Suprapubic skin (tissue), 4 donors: ENCODE data around the gene SRCAP. TPM values are rescaled to one million over a fixed set of nuclear protein-coding genes. Genes with fewer than 3 reads are reported as not detected.

Experiments used
- DNase-seq, 2 donors: peaks; one replicate each; pipeline ENCODE4 v3.0.0-alpha.2; 2019; ENCODE audit warnings: low spot score in 2 of 2
- H3K27ac ChIP-seq: fragments of 200-600 bp; sonication (generic); one replicate; pipeline ENCODE4 v1.5.1; 2019
- H3K27me3 ChIP-seq: fragments of 200-600 bp; sonication (generic); one replicate; pipeline ENCODE4 v1.5.1; 2019
- H3K36me3 ChIP-seq: fragments of 200-600 bp; sonication (generic); one replicate; pipeline ENCODE4 v1.5.1; 2019
- H3K4me1 ChIP-seq: fragments of 200-600 bp; sonication (generic); one replicate; pipeline ENCODE4 v1.5.1; 2019
- H3K4me3 ChIP-seq: fragments of 200-600 bp; sonication (generic); one replicate; pipeline ENCODE4 v1.5.1; 2019; ENCODE audit warnings: mild to moderate bottlenecking
- H3K9me3 ChIP-seq: fragments of 200-600 bp; sonication (generic); one replicate; pipeline ENCODE4 v1.5.1; 2019
- EP300 ChIP-seq: sonication (generic); formaldehyde crosslinking; IDR thresholded peaks from one replicate; pipeline ENCODE4 v1.6.1; 2017; ENCODE audit warnings: antibody characterized with exemption
- POLR2A ChIP-seq, 2 donors: fragments of 450-650 bp; IDR thresholded peaks; one replicate each; pipeline ENCODE4 v1.6.1; 2017; ENCODE audit warnings: antibody characterized with exemption in 2 of 2, mild to moderate bottlenecking in 2 of 2, moderate library complexity in 2 of 2
- POLR2AphosphoS5 ChIP-seq, 3 donors: sonication (generic); formaldehyde crosslinking; IDR thresholded peaks; one replicate each; pipeline ENCODE4 v1.6.1; 2017; ENCODE audit warnings: antibody characterized with exemption in 3 of 3
- WGBS: methylation state at CpG from one replicate; pipeline ENCODE4 v1.1.5; 2018; 5-methylcytosine and 5-hydroxymethylcytosine counted together
- total RNA-seq, 4 donors: library from RNA; depleted of rRNA; stranded (reverse); fragments of >200 nt; gene quantifications; one replicate each; pipeline ENCODE4 v1.1.0, GENCODE V29; 2016
- TF ChIP-seq, protein P1 (sequence below), 2 donors: fragments of 200-600 bp in 1 of 2; fragments of 450-650 bp in 1 of 2; sonication (generic) in 1 of 2; IDR thresholded peaks; one replicate each; pipeline ENCODE4 v1.5.1; 2016 to 2019; ENCODE audit warnings: antibody characterized with exemption in 2 of 2, mild to moderate bottlenecking in 1 of 2, moderate library complexity in 1 of 2

The SRCAP gene
- total RNA-seq, 4 donors from 2014 or later: 42.9 to 50.0 (median 44.6) TPM

DNA sequence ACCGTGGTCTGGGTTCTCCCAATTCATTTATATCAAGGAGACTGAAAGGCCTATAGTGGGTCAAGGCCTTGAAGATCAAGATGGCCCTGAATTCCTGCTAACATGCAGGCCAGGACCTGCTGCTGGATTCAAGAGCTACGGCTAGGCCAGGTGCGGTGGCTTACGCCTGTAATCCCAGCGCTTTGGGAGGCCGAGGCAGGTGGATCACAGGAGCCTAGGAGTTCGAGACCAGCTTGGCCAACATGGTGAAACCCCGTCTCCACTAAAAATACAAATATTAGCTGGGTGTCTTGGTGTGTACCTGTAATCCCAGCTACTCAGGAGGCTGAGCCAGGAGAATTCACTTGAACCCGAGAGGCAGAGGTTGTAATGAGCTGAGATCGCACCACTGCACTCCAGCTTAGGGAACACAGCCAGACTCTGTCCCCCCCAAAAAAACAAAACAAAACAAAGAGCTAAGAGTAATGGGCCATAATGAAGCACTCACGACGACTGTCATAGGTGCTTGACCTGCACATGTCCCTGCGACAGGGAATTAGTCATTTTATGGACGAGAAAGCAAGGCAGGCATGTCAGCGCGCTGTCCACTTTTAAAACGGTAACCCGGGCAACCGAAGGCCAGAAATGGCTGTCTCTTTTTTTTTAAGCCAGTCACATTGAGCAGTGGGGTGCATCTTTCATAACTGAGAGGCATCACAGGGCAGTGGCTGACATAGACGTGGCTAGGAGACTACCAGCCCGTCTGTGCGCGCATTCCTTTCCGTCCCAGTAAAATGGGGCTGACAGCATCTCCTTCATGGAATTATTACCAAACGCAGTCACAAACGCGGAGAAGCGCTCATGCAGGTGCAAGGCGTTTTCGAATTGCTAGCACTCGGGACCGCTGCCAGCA is 41.8 kb upstream of the SRCAP start:
- no peak for DNase-seq
- Histone ChIP-seq H3K36me3 (peaks cover 49% of the 10 kb centered on the region), H3K4me1 (peaks cover 41% of the 10 kb centered on the region), H3K4me3 (peak overlapping the region; percentile 65), H3K27me3 (no peaks in the 10 kb centered on the region), H3K9me3 (no peaks in the 10 kb centered on the region), H3K27ac (peak overlapping the region; percentile 97)
- WGBS: 49% methylated on average over 19 of the region's 32 CpGs
- TF ChIP-seq EP300: no peak
- no peak for TF ChIP-seq POLR2A (IDR thresholded peaks at IDR 0.05)
- TF ChIP-seq POLR2AphosphoS5 (IDR thresholded peaks at IDR 0.05): no peak
- TF ChIP-seq, protein P1, sequence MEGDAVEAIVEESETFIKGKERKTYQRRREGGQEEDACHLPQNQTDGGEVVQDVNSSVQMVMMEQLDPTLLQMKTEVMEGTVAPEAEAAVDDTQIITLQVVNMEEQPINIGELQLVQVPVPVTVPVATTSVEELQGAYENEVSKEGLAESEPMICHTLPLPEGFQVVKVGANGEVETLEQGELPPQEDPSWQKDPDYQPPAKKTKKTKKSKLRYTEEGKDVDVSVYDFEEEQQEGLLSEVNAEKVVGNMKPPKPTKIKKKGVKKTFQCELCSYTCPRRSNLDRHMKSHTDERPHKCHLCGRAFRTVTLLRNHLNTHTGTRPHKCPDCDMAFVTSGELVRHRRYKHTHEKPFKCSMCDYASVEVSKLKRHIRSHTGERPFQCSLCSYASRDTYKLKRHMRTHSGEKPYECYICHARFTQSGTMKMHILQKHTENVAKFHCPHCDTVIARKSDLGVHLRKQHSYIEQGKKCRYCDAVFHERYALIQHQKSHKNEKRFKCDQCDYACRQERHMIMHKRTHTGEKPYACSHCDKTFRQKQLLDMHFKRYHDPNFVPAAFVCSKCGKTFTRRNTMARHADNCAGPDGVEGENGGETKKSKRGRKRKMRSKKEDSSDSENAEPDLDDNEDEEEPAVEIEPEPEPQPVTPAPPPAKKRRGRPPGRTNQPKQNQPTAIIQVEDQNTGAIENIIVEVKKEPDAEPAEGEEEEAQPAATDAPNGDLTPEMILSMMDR (IDR thresholded peaks at IDR 0.05): no peak

- H3K4me3 ChIP-seq: peak within 1 kb of the TSS; percentile 65
- peaks cover 53% of the 10 kb centered on the region for H3K36me3 ChIP-seq
- TF ChIP-seq POLR2A (IDR thresholded peaks at IDR 0.05) (peak; percentile 13 to 92), POLR2AphosphoS5 (IDR thresholded peaks at IDR 0.05) (peak; percentile 53 to 90 (median 75)), EP300 (no peak)
- TF ChIP-seq, protein P1 (IDR thresholded peaks at IDR 0.05): peak in 1 of 2 donors; percentile 84
- H3K4me1 ChIP-seq: peaks cover 46% of the 10 kb centered on the region
- H3K27me3 ChIP-seq: no peaks in the 10 kb centered on the region
- H3K27ac ChIP-seq: peak within 1 kb of the TSS; percentile 97
- peak; percentile 100 for DNase-seq
- no peaks in the 10 kb centered on the region for H3K9me3 ChIP-seq
- WGBS: under 1% methylated on average over 23 of the region's 86 CpGs
Observed at GRCh38 chr16:30657866-30658730, 40.9 kb upstream of the SRCAP start, which contains the start of gene FBRS. TSS of gene FBRS (plus strand) at chr16:30658431. CDS start at chr16:30659519, 1,088 bp downstream.

DNA sequence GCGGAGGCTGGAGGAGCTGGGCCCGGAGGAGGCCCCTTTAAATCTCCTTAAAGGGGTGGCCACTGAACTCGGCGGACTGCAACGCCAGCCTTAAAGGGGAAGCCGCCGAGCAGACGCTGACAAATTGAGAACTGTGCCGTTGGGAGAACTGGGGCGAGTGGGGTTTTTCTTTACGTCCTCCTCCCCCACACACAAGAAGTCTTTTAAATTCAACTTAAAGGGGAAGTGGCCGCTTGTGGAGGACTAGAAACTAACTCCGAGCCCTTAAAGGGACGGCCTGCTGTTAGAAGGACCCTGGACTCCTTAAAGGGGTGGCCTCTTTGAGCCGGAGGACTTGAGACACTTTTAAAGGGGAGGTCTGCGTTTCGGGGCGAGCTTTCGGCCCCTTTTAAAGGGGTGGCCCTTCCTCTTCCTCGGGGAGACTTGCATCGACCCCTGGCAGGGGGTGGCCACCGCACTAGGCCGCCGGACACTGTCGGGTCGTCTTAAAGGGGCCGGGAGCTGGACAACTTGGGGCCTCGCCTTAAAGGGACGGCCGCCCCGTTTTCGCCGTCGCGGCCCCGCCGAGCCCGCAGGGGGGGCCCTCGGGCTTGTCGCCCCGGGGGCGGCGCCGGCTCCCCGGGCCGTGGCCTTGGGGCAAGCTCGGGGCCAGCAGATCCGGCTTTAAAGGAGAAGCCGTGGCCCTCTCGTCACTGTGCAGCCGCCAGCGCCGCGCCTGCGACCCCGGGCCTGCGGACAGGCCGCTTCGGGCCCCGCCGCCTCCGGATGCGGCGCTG is 40.1 kb upstream of the SRCAP start:
- peak; percentile 89 to 91 for DNase-seq
- Histone ChIP-seq H3K27ac (peak overlapping the region; percentile 97), H3K4me1 (peaks cover 54% of the 10 kb centered on the region), H3K36me3 (peaks cover 53% of the 10 kb centered on the region), H3K27me3 (no peaks in the 10 kb centered on the region), H3K4me3 (peak overlapping the region; percentile 65), H3K9me3 (no peaks in the 10 kb centered on the region)
- TF ChIP-seq, protein P1 (IDR thresholded peaks at IDR 0.05): peak; percentile 2 to 10
- TF ChIP-seq POLR2A (IDR thresholded peaks at IDR 0.05) (peak in 1 of 2 donors; percentile 10), POLR2AphosphoS5 (IDR thresholded peaks at IDR 0.05) (peak in 1 of 3 donors; percentile 12), EP300 (no peak)
- WGBS: 1% methylated on average over 23 of the region's 64 CpGs

DNA sequence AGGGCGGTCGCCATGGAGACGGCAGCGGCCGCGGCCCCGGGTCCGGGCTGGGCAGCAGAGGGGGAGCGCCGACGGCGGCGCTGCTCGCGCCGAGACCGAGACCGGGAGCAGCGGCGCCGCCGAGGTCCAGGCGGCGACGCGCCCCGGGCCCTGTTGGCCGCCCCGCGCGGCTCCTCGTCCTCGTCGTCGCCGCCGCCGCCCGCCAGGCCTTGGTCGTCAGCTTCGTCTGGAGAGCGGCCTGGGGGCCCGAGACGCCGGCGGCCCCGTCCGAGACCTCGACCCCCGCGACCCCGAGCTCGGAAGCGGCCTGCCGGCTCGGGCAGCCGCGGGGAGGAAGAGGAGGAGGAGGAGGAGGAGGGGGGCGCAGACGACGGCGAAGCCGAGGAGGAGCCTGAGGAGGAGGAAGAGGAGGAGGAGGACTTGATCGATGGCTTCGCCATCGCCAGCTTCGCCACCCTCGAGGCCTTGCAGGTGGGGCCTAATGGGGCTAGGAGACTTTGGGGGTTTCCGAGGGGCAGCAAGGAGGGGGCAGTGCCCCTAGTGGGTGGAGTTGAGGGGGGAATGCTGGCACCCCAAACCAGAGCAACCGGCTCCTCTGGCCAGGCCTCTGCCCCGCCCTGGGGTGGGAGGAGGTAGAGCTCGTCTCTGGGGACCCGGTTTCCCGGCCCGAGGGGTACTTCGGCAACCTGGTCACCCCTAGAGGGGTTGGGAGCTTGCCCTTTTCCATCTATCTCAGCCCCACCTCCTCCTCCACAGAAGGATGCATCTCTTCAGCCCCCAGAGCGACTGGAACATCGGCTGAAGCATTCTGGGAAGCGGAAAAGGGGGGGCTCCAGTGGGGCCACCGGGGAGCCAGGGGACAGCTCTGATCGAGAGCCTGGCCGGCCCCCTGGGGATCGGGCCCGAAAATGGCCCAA is 39.2 kb upstream of the SRCAP start:
- peaks cover 62% of the 10 kb centered on the region for H3K4me1 ChIP-seq
- no peaks in the 10 kb centered on the region for H3K9me3 ChIP-seq
- H3K27ac ChIP-seq: peak overlapping the region; percentile 97
- H3K36me3 ChIP-seq: peaks cover 53% of the 10 kb centered on the region
- WGBS: under 1% methylated on average over 37 of the region's 84 CpGs
- H3K27me3 ChIP-seq: no peaks in the 10 kb centered on the region
- TF ChIP-seq, protein P1 (IDR thresholded peaks at IDR 0.05): no peak
- TF ChIP-seq POLR2A (IDR thresholded peaks at IDR 0.05): no peak
- TF ChIP-seq POLR2AphosphoS5 (IDR thresholded peaks at IDR 0.05): no peak
- TF ChIP-seq EP300: no peak
- no peak for DNase-seq
- H3K4me3 ChIP-seq: peak overlapping the region; percentile 65
